Neural cell (in vitro differentiated cells): ENCODE data around the gene MT1X. TPM values are rescaled to one million over a fixed set of nuclear protein-coding genes. Genes with fewer than 3 reads are reported as not detected.

Experiments
- H2AFZ ChIP-seq: fragments of 200-600, 300-800 bp; sonication (generic), shearing (Covaris generic); 2 replicates; pipeline ENCODE4 v1.6.0; 2014; ENCODE audit warnings: low read depth, mild to moderate bottlenecking, antibody characterized with exemption, low read length, moderate library complexity
- H3F3A ChIP-seq: fragments of 200-600 bp; shearing (Covaris generic); 2 replicates; pipeline ENCODE4 v1.6.1; 2016; ENCODE audit warnings: mild to moderate bottlenecking, moderate library complexity, mixed read lengths, antibody characterized with exemption, low read length; ENCODE audit not compliant: insufficient read depth, poor library complexity, severe bottlenecking
- H3K27ac ChIP-seq: fragments of 200-600, 300-800 bp; sonication (generic), shearing (Covaris generic); 2 replicates; pipeline ENCODE4 v1.5.1; 2014; ENCODE audit warnings: mild to moderate bottlenecking, low read length, moderate library complexity
- H3K27me3 ChIP-seq: fragments of 300-800, 200-600 bp; sonication (generic), shearing (Covaris generic); 2 replicates; pipeline ENCODE4 v1.6.0; 2014; ENCODE audit warnings: mild to moderate bottlenecking, low read depth, low read length, moderate library complexity; ENCODE audit not compliant: insufficient read depth
- H3K36me3 ChIP-seq: fragments of 300-800, 200-600 bp; sonication (generic), shearing (Covaris generic); 2 replicates; pipeline ENCODE4 v1.5.1; 2014; ENCODE audit warnings: mild to moderate bottlenecking, antibody characterized with exemption, low read length, moderate library complexity; ENCODE audit not compliant: insufficient read depth
- H3K4me2 ChIP-seq: fragments of 300-800, 200-600 bp; sonication (generic), shearing (Covaris generic); 2 replicates; pipeline ENCODE4 v1.6.0; 2014; ENCODE audit warnings: mild to moderate bottlenecking, low read length
- H3K4me3 ChIP-seq: fragments of 300-800, 200-600 bp; sonication (generic), shearing (Covaris generic); 2 replicates; pipeline ENCODE4 v1.5.1; 2014; ENCODE audit warnings: mild to moderate bottlenecking, low read length, moderate library complexity
- H3K79me2 ChIP-seq: fragments of 200-600 bp; shearing (Covaris generic); replicated peaks from 2 replicates; pipeline ENCODE4 v1.6.0; 2014; ENCODE audit warnings: mild to moderate bottlenecking, low read length, moderate library complexity; ENCODE audit not compliant: insufficient read depth
- H3K9ac ChIP-seq: fragments of 300-800, 200-600 bp; sonication (generic), shearing (Covaris generic); 2 replicates; pipeline ENCODE4 v1.6.1; 2016; ENCODE audit warnings: mild to moderate bottlenecking, low read length, mixed read lengths
- H3K9me2 ChIP-seq: fragments of 200-600 bp; shearing (Covaris generic); 2 replicates; pipeline ENCODE4 v1.6.1; 2016; ENCODE audit warnings: mild to moderate bottlenecking, low read length, mixed read lengths; ENCODE audit not compliant: insufficient read depth
- H3K9me3 ChIP-seq: fragments of 200-600, 300-800 bp; sonication (generic), shearing (Covaris generic); 2 replicates; pipeline ENCODE4 v1.6.1; 2016; ENCODE audit warnings: mild to moderate bottlenecking, mixed run types, low read length, moderate library complexity, mixed read lengths
- H4K20me1 ChIP-seq: fragments of 200-600 bp; shearing (Covaris generic); 2 replicates; pipeline ENCODE4 v1.6.1; 2016; ENCODE audit warnings: mild to moderate bottlenecking, mixed run types; ENCODE audit not compliant: insufficient read depth
- EP300 ChIP-seq: fragments of 450-650 bp; conservative IDR thresholded peaks from 2 replicates; pipeline ENCODE4 v1.6.1; 2014; ENCODE audit warnings: antibody characterized with exemption, mild to moderate bottlenecking, moderate library complexity; ENCODE audit not compliant: poor library complexity, severe bottlenecking
- EZH2 ChIP-seq: fragments of 200-600, 300-800 bp; shearing (Covaris generic), sonication (generic); IDR thresholded peaks from 2 replicates; pipeline ENCODE4 v1.6.1; 2014; ENCODE audit warnings: antibody characterized with exemption, low read length, borderline replicate concordance, mild to moderate bottlenecking; ENCODE audit not compliant: insufficient read depth, poor library complexity, severe bottlenecking
- MXI1 ChIP-seq: fragments of 450-650 bp; conservative IDR thresholded peaks from 2 replicates; pipeline ENCODE4 v1.6.1; 2014; ENCODE audit warnings: antibody characterized with exemption, mild to moderate bottlenecking; ENCODE audit not compliant: poor library complexity, severe bottlenecking
- POLR2AphosphoS5 ChIP-seq: IDR thresholded peaks from 2 replicates; pipeline ENCODE4 v1.6.1; 2012
- RAD21 ChIP-seq: fragments of 450-650 bp; conservative IDR thresholded peaks from 2 replicates; pipeline ENCODE4 v1.6.1; 2014; ENCODE audit warnings: antibody characterized with exemption, mild to moderate bottlenecking, moderate library complexity
- SMC3 ChIP-seq: fragments of 450-650 bp; conservative IDR thresholded peaks from 2 replicates; pipeline ENCODE4 v1.6.1; 2014; ENCODE audit warnings: antibody characterized with exemption, mild to moderate bottlenecking, moderate library complexity; ENCODE audit not compliant: poor library complexity
- TAF1 ChIP-seq: IDR thresholded peaks from 2 replicates; pipeline ENCODE4 v1.6.1; 2012; ENCODE audit warnings: low read depth
- polyA plus RNA-seq: library from polyadenylated mRNA; depleted of rRNA; stranded (reverse); fragments of >200 nt; gene quantifications from 2 replicates; pipeline ENCODE4 v1.2.3, GENCODE V29; 2014
- TF ChIP-seq, protein P1 (sequence below): IDR thresholded peaks from 2 replicates; pipeline ENCODE4 v1.6.1; 2012; ENCODE audit warnings: borderline replicate concordance
- TF ChIP-seq, protein P2 (sequence below): fragments of 450-650 bp; IDR thresholded peaks from 2 replicates; pipeline ENCODE4 v1.5.1; 2014; ENCODE audit warnings: antibody characterized with exemption, mild to moderate bottlenecking, moderate library complexity; ENCODE audit not compliant: poor library complexity, severe bottlenecking

The MT1X gene
- polyA plus RNA-seq, 1 donor from 2014 or later: 8.1 TPM

DNA sequence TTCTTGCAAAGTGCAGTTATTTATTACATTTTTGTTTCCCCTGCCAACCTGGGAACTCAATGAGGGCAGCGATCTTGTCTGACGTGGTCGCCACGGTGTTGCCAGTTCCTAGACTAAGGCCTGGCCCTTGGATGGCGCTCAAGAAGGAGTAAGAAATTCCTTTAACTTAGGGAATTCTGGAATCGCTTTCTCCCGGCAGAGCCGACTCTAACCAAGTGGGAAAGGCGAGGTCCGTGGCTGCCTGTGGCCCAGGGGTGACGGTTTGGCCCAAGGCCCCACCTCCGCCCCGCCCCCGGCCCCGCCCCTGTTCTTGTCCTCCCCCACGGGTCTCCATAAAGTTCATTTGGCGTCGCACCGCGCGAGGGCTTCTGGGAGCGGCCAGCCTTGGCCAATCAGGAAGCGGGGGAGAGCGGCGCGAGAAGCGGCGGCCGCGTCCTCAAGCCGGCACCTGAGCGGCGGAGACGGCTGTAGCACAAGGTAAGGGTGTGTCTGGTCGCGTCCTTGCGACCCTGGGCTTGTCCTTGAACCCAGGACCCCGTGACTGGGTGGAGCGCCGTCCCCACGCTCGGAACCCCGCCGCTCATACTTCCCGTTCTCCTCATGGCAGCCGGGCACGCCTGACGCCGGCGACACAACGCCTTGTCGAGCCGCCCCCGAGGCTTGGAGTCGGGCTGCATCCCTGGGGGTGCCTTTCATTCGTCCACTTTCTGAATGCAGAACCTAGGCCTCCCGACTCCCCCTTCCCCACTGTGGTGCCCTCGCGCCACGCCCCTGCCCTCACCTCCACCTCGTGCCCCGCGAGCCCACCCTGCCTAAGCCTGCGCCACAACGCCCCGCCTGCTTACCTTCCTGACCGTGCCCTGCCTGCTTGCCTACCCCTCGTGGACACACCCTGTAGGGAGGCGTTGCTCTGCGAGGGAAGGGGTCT, 47.7 kb downstream of the MT1X start, which contains the start of gene NUP93:
Gene NUP93 (plus strand): TSS at position 395 of the 928 bp plus-strand sequence. CDS start 18,119 bp downstream, outside the sequence.
- TF ChIP-seq TAF1 (peak; percentile 62), EP300 (no peak), MXI1 (peak; percentile 98), EZH2 (no peak), SMC3 (peak; percentile 51), RAD21 (peak; percentile 36), POLR2AphosphoS5 (peak; percentile 90)
- TF ChIP-seq, protein P1, sequence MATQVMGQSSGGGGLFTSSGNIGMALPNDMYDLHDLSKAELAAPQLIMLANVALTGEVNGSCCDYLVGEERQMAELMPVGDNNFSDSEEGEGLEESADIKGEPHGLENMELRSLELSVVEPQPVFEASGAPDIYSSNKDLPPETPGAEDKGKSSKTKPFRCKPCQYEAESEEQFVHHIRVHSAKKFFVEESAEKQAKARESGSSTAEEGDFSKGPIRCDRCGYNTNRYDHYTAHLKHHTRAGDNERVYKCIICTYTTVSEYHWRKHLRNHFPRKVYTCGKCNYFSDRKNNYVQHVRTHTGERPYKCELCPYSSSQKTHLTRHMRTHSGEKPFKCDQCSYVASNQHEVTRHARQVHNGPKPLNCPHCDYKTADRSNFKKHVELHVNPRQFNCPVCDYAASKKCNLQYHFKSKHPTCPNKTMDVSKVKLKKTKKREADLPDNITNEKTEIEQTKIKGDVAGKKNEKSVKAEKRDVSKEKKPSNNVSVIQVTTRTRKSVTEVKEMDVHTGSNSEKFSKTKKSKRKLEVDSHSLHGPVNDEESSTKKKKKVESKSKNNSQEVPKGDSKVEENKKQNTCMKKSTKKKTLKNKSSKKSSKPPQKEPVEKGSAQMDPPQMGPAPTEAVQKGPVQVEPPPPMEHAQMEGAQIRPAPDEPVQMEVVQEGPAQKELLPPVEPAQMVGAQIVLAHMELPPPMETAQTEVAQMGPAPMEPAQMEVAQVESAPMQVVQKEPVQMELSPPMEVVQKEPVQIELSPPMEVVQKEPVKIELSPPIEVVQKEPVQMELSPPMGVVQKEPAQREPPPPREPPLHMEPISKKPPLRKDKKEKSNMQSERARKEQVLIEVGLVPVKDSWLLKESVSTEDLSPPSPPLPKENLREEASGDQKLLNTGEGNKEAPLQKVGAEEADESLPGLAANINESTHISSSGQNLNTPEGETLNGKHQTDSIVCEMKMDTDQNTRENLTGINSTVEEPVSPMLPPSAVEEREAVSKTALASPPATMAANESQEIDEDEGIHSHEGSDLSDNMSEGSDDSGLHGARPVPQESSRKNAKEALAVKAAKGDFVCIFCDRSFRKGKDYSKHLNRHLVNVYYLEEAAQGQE: peak; percentile 92
- TF ChIP-seq, protein P2, sequence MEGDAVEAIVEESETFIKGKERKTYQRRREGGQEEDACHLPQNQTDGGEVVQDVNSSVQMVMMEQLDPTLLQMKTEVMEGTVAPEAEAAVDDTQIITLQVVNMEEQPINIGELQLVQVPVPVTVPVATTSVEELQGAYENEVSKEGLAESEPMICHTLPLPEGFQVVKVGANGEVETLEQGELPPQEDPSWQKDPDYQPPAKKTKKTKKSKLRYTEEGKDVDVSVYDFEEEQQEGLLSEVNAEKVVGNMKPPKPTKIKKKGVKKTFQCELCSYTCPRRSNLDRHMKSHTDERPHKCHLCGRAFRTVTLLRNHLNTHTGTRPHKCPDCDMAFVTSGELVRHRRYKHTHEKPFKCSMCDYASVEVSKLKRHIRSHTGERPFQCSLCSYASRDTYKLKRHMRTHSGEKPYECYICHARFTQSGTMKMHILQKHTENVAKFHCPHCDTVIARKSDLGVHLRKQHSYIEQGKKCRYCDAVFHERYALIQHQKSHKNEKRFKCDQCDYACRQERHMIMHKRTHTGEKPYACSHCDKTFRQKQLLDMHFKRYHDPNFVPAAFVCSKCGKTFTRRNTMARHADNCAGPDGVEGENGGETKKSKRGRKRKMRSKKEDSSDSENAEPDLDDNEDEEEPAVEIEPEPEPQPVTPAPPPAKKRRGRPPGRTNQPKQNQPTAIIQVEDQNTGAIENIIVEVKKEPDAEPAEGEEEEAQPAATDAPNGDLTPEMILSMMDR: peak; percentile 16
- Histone ChIP-seq H3F3A (no peaks in the 10 kb centered on the region), H3K27ac (peak within 1 kb of the TSS; percentile 75), H3K79me2 (peaks cover 27% of the 10 kb centered on the region), H2AFZ (peak within 1 kb of the TSS; percentile 87), H3K9me2 (no peaks in the 10 kb centered on the region), H3K9me3 (no peaks in the 10 kb centered on the region), H3K27me3 (no peaks in the 10 kb centered on the region), H3K9ac (peak within 1 kb of the TSS; percentile 75), H3K36me3 (no peaks in the 10 kb centered on the region), H3K4me3 (peak within 1 kb of the TSS; percentile 99), H3K4me2 (peak within 1 kb of the TSS; percentile 97), H4K20me1 (no peaks in the 10 kb centered on the region)

DNA sequence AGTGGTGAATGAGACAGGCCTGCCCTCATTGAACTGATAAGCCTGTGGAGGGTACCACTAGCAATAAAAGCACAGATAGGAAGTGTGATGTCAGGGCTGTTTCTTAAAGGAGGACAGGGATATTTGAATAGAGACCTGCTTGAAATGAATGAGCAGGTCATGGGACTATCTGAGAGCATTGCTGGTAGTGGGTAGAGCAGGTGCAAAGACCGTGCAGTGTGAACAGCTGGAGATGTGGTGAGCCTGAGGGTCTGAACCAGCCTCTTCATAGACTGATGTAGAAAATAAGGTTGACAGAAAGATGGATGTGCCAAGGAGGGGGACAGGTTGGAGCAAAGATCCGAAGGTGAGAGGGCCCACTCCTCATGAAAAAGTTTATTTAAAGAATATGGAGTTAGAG, 50.1 kb downstream of the MT1X start:
- Histone ChIP-seq H3K9ac (no peak overlapping the region), H3K4me2 (no peak overlapping the region), H3K4me3 (no peak overlapping the region), H4K20me1 (no peaks in the 10 kb centered on the region), H3F3A (no peaks in the 10 kb centered on the region), H3K9me3 (no peaks in the 10 kb centered on the region), H3K27ac (no peak overlapping the region), H3K9me2 (no peaks in the 10 kb centered on the region), H3K36me3 (no peaks in the 10 kb centered on the region), H2AFZ (no peak overlapping the region), H3K27me3 (no peaks in the 10 kb centered on the region), H3K79me2 (peaks cover 33% of the 10 kb centered on the region)
- TF ChIP-seq, protein P2: no peak
- TF ChIP-seq MXI1 (no peak), EZH2 (no peak), RAD21 (no peak), POLR2AphosphoS5 (no peak), SMC3 (no peak), TAF1 (no peak), EP300 (no peak)
- TF ChIP-seq, protein P1: no peak
